GM19351 (cell line): ENCODE measurements around the gene TMEM174.
A peak's percentile ranks its signal among the peaks of the same experiment; 100 is the strongest.

Source experiments
- ATAC-seq: cut with Tn5 transposase; IDR thresholded peaks from one replicate; pipeline ENCODE4 v1.9.1; 2021; ENCODE audit warnings: mild to moderate bottlenecking, moderate library complexity; ENCODE audit not compliant: unreplicated experiment

The TMEM174 gene

DNA sequence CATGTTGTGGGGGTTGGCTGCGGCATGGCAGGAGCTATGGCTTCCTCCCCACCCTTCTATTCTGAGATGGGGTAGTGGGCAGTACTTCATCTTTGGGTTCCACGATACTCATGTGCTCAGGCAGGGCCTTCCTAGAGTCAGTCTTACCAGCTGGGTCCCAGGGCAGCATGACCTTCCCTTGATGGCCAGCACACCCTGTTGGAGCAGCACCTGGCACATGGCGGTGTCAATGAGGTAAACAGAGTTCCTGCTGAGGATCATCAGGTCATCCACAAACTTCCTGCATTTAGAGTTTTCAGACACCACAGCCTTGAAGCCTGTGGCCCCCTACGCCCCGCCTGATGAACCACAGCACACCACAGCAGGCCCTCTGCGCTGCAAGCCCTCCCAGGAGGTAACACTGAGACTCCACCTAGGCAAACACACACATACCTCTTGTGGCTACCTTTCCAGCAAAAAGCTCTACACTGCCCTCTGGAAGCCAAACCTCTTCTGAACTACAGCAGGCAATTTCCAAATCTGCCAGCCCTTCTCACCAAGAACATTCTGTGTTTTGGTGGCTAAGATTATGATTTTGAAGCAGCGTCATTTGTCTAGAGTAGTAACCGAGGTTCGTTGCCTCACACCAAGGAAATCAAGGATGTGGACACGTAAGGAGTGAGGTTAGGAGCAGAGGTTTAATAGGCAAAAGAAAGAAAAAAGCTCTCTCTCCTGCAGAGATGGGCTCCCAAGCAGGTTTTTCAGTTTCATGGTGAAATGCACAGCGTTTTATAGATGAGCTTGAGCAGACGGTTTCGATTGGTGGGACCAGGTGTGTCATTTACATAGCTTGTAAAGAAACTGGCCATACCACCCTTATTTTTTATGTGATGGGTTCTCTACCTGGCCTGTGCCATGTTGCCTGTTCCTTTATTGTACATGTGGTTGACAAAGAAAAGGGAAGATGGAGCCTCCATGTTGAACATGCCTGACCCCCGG lies 20.3 kb upstream of the TMEM174 start:
- no peak for ATAC-seq

DNA sequence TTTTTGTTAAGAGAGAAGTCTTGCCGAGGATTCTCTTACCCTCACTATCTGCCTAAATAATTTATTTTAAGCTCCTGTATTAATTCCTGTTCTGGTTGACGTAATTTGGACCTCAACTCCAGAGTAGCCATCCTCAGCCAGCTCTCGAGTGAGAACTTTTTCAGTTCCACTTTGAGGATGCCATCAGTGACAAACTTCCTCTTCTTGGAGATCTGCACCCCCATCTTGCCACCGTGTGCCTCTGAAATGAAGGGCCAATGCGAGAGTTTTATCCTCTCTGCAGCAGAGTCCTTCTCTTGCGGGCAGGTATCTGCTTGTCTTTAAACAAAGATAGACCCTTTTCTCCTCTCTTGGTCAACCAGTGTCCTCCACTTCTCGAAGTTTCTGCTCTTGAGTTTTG lies 19.5 kb upstream of the TMEM174 start:
- ATAC-seq = no peak

DNA sequence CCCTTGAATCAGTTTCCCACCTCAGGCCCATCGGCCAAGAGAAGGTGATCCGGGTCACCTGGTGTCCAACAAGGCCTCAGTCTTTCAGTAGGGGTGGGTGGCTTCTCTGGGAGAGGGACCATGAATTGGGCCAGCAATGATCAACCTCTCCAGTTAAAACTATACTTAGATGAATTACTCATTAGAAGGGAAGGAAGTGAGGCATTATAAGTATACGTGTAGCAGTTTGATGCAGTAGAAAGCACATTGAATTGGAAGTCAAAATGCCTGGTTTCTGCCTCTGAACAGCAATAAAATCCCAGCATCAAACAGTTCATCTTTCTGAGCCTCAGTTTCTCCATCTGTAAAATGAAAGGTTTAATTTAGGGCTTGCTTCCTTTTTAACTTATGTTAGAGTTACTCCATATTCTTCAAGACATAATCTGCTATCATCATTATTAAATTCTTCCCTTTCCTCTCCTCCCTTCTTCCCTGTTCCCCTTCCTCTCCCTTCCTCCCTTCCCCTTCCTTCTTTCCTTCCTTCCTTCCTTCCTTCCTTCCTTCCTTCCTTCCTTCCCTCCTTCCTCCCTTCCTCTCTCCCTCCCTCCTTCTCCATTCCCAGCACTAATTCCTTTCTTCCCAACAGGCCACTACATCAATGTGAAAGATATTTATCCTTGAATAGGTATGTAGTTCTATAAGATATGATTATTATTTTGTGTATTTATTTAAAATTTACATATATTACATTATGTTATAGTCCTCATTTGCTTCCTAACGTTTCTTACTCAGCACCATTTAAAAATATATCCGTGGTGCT lies 18.6 kb upstream of the TMEM174 start:
- ATAC-seq = no peak

DNA sequence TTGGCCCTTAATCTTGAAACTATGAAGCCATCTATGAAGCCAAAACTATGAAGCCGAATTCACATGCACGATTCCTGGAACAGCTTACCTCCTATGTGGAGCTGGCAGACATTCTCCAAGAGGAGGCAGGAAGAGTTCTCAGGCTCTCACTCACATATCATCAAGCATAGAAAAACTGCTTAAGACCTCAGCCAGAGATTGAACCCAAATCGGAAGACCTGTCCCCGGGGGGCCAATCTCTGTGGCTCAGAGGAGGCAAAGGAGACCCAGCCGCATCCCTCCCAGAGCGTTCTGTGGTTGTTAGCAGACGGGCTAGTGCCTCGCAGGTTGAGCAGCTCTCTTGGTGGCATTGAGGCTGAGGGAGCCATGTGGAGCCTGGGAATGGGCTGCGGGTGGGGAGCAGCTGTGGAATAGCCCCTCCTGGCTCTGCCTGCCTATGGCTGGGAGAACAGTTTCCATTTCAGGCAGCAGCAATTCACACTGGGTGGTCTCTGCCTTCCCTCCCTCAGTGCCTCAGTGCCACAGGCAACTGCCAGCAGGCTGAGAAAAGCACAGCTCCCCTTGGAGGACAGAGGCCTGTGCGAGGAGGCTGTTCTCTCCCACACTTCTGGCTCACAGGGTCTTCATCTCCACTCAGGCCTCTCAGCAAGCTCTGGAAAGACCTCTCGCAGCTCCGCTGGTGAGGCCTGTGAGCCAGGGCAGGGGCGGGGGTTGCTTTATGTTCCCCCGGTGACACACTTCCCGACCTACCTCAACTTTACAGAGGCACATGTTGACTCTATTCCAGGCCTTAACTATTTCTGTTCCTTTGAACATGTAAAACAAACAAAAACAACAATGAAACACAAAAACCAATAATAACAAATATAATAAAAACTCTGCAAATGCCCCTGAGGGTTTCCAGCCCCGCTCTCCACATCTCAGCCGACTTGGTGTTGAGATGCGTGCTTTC lies 17.4 kb upstream of the TMEM174 start:
- ATAC-seq = no peak

DNA sequence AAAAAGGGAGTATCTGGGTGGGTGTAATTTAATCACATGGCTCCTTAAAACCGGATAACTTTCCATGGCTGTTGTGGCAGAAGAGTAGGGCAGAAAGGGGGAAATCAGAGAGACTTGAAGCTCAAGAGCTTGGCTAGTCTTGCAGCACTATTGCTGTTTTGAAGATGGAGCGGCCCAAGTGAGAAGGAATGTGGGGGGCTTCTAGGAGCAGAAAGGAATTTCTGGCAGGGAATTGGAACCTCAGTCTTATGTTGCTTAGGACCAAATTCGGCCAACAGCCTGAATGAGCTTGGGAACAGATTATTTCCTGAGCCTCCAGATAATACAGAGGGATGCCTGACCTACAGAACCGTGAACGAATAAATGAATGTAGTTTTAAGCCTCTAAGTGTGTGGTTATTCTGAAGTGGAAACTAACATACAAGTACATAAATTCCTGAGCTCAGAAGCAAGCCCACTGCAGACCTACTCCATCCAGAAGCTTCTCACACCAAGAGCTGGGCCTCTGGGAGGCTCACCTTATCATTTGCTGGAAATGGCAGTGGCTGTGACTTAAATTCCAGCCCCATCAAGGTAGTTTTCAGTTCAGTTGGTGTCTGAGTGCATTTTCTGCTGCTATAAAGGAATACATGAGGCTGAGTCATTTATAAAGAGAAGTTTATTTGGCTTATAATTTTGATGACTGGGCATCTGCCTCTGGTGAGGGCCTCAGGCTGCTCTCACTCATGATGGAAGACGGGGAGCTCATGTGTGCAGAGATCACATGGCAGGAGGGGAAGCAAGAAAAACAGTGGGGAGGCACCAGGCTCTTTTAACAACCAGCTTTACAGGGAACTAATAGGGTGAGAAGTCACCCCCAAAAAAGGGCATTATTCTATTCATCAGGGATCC lies 15.3 kb upstream of the TMEM174 start:
- no peak for ATAC-seq

DNA sequence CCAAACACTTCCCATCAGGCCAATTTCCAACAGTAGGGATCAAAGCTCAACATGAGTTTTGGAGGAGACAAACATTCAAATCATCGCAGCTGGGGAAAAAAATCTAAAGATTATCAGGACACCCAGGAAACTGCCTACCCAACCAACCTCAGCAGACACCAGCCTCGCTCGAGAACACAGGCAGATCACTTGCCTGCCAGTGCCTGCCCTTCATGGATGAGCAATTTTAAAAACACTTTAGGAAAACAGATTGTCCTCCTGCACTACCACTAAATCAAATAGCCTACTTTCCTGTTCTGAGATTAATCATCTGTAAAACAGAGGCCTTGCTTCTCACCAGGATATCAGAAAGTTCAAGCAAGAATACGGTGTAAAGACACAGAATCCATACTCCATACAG lies 14.7 kb upstream of the TMEM174 start:
- no peak for ATAC-seq

DNA sequence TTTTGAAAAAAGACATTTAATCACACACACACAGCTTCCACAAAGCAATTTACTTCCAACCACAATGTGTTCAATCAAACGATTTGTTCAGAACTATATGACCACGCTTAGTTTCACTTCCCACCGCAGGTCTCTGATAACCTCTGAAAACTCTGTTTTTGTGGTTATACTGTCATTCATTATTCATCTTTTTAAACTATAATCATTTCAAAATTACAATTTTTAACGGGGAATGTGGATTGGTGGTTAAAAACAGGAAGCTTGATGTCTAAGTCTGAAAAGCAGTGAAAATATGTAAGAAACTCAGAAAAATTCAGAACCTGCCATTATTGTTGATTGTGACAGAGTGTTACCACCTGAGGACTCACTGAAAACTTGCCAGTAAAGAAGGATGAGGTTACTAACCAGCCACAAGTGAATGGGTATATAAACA lies 12.7 kb upstream of the TMEM174 start:
- ATAC-seq = peak; percentile 80

DNA sequence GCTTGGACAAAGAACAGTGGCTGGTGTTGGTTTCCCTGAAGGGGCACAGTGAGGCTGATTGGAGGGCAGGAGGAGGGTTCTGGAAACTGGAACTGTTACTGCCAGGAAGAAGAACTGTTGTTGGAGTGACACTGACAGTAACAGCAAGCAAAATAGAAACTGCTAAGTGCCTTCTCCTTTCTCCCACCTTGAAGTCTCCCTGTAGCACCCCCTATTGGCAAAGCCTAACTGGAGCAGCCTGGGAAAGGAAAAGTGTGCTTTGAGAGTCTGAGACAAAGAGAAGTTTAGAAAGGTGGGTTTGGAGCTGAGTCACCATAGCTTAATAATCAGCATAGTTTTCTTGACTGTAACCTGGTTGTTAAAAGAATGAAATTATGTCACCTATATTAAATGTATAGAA lies 2.5 kb upstream of the TMEM174 start:
- no peak for ATAC-seq

DNA sequence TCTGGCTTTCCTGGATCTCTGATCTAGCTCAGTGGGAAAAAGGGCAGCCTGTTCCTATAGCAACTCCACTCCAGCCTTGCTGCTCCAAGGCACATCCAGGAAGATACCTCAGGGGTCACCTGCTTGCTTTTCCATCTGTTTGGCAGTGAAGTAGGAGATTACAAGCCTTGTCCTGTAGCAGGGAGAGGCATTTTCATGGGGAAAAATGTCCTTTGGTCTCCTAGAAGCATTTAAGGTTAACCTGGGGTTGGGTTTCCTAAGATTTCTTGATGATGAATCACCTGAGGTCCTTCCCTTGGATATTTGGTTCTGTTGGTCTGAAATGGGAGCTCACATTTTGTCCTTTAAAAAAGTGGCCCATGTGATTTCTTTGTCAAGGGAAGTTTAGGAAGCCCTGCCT lies 1.5 kb upstream of the TMEM174 start:
- ATAC-seq = no peak

DNA sequence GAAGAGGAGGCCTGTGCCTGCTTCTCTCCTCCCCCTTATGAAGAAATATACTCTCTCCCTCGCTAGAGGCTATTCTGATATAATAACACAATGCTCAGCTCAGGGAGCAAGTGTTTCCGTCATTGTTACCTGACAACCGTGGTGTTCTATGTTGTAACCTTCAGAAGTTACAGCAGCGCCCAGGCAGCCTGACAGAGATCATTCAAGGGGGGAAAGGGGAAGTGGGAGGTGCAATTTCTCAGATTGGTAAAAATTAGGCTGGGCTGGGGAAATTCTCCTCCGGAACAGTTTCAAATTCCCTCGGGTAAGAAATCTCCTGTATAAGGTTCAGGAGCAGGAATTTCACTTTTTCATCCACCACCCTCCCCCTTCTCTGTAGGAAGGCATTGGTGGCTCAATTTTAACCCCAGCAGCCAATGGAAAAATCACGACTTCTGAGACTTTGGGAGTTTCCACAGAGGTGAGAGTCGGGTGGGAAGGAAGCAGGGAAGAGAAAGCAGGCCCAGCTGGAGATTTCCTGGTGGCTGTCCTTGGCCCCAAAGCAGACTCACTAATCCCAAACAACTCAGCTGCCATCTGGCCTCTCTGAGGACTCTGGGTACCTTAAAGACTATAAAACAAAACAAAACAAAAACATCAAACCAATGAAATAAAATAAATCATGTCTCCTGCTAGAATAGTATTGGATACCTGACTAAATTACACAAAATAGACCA lies 1.3 kb downstream of the TMEM174 start:
- no peak for ATAC-seq

DNA sequence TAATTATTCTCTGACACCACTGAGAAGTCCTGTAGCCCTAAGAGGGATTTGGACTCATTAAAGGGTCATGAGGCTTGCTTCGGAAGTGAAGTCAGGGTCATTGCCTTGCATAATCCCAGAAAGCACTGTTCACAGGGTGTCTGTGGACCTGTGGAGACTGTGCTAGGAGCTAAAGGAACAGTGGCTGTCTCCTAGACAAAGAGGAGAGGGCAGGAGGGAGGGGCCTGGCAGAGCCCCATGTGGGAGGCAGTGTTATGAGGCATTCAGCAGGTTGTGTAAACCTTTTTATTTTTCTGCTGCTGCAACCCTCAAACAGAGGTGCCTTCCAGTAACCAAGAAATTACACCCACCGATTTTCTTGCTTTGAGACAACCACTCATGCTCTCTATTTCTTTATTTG lies 3.3 kb downstream of the TMEM174 start:
- no peak for ATAC-seq

DNA sequence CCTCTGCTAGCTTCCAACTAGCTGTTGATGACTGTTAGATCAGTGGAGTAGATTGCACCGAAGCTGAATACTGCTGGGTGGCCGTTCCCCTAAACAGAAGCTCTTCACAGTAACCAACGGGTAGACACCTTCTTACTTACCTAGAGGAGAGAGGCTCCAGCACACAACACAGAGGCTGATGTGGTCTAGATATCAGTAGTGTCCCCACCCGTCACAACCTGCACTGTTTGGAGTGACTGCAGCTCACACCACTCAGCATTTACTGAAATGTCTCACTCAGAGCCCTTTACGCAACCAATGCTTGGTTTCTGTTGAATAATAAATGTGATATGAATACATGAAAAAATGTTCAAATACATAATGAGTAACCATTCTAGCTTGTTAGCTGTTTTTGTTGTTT lies 5.3 kb downstream of the TMEM174 start:
- no peak for ATAC-seq

DNA sequence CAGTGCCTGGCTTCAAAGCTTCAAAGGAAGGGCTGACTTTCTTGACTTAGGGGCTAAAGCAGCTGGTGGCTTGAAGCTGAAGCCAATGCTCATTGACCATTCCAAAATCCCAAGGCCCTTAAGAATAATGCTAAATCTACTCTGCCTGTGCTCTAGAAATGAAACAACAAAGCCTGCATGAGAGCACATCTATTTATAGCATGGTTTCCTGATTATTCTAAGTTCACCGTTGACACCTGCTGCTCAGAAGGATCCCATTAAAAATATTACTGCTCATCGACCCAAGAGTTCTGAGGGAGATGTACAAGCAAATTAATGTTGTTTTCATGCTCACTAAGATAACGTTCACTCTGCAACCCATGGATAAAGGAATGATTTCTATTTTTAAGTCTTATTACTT lies 6.7 kb downstream of the TMEM174 start:
- no peak for ATAC-seq

DNA sequence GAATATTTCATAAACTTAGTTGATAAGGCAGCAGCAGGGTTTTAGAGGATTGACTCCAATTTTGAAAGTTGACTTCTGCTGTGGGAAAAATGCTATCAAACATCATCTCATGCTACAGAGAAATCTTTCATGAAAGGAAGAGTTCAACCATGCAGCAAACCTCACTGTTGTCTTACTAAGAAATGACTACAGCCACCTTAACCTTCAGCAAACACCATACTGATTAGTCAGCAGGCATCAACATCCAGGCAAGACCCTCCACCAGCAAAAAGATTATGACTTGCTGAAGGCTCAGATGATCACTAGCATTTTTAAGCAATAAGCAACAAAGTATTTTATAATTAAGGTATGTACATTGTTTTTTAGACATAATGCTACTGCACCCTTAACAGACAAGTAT lies 7.6 kb downstream of the TMEM174 start:
- ATAC-seq = no peak

DNA sequence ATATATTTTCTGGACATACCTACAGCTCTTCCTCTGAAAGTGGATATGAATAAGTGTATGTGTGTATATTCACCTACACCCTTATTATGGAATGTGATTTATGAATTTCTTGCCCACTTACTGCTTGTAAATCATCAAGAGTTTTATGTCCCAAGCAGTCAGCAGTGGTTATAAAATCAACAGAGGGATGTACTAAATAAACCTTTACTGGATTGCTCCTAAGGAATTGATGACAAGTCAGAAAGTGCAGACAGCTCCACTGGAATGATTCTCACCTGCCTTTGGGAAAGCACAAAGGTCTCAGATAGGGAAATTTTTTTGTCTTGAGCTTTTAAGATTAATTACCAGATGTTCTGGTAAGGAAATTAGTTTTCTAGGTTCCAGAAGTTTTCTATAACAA lies 9.3 kb downstream of the TMEM174 start:
- no peak for ATAC-seq

DNA sequence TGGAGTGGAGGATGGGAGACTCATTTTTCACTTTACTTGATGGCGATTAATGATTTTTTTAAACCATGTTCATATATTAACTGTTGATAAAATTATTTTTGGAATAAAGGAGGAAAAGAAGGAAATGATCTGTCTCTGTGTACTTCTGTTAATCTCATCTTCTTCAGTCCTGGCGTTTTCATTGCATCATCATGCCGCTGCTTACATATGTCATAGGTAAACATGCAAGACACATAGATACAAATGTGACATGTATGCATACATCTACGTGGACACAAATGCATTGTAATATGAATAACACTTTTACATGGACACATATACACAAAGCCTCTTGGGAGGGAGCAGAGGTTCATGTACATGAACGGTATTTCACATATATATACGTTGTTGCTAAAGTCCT lies 10.0 kb downstream of the TMEM174 start:
- no peak for ATAC-seq

DNA sequence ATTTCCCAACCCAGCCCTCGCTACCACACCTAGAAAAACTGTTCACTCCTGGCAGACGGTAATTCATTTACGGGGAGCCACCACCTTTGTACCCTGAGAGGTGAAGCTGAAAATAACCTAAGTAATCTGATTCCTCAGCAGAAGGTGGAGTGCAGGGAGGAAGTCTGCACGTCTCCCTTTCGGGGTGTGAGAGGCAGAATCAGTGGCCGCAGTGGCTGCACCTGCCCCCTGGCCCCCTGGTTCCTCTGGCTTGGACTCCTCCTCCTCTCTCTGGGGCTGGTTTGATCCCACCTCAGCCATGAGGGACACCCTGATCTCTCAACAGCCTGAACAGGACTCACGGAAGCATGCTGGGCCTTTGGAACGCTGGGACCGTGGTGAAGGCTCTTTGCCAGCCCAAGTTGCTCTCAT lies 10.5 kb downstream of the TMEM174 start:
- no peak for ATAC-seq

DNA sequence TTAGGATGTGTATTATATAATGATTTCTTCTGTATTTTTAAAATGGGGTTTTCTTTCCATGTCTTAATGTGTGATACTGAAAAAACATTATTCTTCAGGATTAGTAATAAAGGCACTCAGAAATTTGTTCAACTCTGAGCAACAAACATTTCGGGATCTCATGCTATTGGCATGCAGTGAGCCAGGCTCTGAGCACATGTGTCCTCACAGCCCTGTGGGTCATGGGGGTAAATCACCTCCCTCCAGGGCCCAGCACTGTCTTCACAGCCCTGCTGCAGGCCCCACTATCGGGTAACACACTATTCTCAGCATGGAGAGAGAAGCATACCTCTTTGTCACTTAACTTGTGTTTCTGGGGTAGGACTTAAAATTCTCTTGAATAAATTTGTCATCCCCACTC lies 14.0 kb downstream of the TMEM174 start:
- ATAC-seq = no peak
